Duodenal mucosa (tissue), 2 donors: ENCODE results near the gene LIPN.

Source experiments
- H3K27ac ChIP-seq: one replicate; pipeline ENCODE4 v1.7.0; 2013; ENCODE audit warnings: low read depth, low read length
- H3K27me3 ChIP-seq, 2 donors: one replicate each; pipeline ENCODE4 v1.7.0; 2013; ENCODE audit warnings: low read length in 2 of 2, control low read depth in 1 of 2; ENCODE audit not compliant: insufficient read depth in 2 of 2, control insufficient read depth in 1 of 2
- H3K36me3 ChIP-seq, 2 donors: one replicate each; pipeline ENCODE4 v1.7.0; 2013; ENCODE audit warnings: low read length in 2 of 2, control low read depth in 1 of 2; ENCODE audit not compliant: insufficient read depth in 2 of 2, control insufficient read depth in 1 of 2
- H3K4me1 ChIP-seq, 2 donors: one replicate each; pipeline ENCODE4 v1.7.0; 2013; ENCODE audit warnings: low read length in 2 of 2, control low read depth in 1 of 2; ENCODE audit not compliant: insufficient read depth in 2 of 2, control insufficient read depth in 1 of 2
- H3K4me3 ChIP-seq, 2 donors: one replicate each; pipeline ENCODE4 v1.7.0; 2013; ENCODE audit warnings: low read length in 2 of 2, low read depth in 1 of 2
- H3K9ac ChIP-seq, 2 donors: one replicate each; pipeline ENCODE4 v1.7.0; 2013; ENCODE audit warnings: low read length in 2 of 2, low read depth in 1 of 2
- H3K9me3 ChIP-seq, 2 donors: one replicate each; pipeline ENCODE4 v1.7.0; 2013; ENCODE audit warnings: low read length in 2 of 2, control low read depth in 1 of 2; ENCODE audit not compliant: control insufficient read depth in 1 of 2

Gene LIPN

DNA sequence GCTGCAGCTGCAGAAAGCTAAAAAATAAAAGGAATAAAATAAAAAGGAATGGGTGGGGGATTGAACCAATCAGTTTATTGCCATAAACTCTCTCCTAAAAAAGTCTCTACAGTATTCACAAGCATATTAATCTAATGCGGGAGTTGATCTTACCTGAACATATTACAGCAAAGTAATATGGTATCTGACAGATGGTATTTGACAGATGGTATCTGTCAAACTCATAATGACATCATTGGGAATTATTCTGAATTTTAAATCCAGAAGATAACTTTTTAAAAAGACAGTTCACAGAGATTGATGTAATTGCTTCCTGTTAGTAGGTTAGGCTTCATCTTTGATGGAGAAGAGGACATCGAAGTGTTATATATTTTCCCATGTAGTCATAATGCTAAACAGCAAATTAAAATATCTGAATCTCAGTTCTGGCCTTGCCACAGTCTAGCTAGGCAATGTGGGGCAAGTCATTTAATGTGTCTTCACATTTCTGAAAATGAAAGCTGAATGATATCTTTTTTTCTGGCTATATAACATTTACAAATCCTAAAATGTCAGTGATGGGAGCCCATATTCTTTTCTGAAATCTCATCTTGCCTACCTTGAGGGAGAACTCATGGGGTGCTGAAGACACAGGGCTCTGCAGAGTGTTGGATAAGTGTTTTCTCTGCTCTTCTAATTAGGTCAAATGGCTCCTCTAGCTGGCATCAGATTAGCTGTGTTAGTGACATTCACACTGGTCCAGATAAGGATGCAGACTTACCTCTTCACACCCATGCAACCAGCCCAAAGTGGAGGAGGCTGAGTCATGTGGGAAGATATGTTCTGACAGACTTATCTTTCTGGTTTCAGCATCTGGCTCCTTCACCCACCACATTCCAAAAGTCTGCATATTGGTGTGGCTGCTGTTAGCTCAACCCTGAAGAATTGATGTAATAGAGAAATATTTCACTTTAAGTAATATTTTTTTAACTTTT, 40.6 kb downstream of the LIPN start:
- Histone ChIP-seq H3K9me3 (no peaks in the 10 kb centered on the region), H3K4me3 (no peak overlapping the region), H3K27me3 (no peaks in the 10 kb centered on the region), H3K4me1 (no peaks in the 10 kb centered on the region), H3K9ac (no peak overlapping the region), H3K36me3 (no peaks in the 10 kb centered on the region), H3K27ac (no peak overlapping the region)

DNA sequence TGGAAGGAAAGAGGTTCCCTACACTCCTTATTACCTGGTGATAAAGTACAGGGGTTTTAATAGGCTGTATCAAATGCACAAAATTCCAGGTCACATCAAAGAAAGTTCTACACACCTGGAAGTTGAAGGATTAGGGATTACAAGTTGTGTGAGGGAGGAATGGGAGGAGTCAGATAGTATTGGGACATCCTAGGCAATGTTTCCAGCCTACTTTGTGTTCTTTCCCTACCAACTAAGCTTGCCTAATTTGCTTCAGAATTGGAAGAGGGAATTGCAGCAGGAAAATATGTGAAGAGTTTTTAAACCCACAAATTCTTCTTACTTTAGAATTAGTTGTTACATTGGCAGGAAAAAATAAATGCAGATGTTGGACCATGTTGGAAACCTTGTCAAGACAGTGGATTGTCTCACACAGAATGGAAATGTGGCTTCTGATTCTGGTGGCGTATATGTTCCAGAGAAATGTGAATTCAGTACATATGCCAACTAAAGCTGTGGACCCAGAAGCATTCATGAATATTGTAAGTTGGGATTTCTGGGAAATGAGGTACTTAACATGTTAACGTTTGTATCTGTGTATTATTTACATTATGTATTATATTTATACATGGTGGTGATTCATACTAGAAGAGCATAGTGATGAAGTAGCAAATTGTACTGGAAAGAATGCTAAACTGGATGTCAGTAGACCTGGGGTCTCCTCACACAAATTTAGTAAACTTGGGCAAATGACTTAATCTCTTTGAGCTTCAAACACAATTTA, 42.9 kb downstream of the LIPN start, which contains the start of gene LIPM:
Gene LIPM, plus strand, starts transcription at position 208 of the 763 bp plus-strand sequence. Its CDS starts 167 bp downstream, at position 375.
- Histone ChIP-seq H3K4me1 (no peaks in the 10 kb centered on the region), H3K27me3 (no peaks in the 10 kb centered on the region), H3K36me3 (no peaks in the 10 kb centered on the region), H3K9me3 (no peaks in the 10 kb centered on the region), H3K27ac (no peak within 1 kb of the TSS), H3K4me3 (no peak within 1 kb of the TSS), H3K9ac (no peak within 1 kb of the TSS)

DNA sequence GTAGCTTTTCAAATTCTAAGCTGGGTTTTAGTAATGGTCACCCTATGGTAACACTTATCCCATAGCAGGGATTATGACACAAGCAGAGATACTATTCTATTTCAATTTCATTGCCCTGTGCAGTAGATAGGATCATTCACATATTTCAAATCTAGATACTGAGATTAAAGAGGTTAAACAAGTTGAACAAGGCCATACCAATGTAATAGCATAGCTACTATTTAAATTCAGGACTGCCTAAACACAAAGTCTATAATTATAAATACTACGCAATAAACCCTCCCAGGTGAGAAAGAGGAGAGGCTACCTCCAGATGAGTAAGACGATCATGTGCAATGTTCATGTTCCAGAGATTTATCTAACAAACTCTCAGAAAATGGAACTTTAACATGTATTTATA, 43.8 kb downstream of the LIPN start:
- Histone ChIP-seq H3K27ac (no peak overlapping the region), H3K36me3 (no peaks in the 10 kb centered on the region), H3K4me1 (no peaks in the 10 kb centered on the region), H3K9ac (no peak overlapping the region), H3K9me3 (no peaks in the 10 kb centered on the region), H3K4me3 (no peak overlapping the region), H3K27me3 (no peaks in the 10 kb centered on the region)

DNA sequence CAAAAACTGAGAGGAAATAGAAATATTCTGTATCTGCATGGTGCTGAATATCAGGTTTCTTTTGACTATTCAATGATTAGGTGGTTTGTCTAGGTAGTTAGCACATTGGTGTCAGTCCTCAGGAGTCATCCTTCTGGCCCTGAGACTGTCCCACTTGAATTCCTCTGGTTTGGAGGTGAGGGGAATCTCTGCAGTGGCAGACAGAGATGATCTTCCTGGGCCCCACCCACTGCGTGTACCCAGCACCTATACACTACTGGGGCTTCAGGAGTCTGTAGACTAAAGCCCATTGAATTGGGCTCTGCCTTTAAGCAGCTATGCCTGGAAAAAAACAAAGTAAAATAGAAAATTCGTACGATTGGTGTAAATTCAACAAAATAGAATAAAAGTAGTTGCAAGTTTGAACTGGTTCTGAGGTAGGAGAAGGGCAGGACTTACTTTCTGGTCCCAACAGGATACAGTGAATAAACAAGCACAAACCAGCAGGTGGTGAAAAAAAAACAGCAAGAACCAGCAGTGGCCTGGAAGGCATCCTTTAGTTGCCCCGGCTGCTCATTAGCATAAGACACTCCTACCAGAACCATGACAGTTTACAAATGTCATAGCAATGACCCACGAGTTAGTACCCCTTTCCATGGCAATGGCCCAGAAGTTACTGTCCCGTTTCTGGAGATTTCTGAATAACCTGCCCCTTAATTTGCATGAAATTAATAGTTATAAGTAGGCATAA, 44.4 kb downstream of the LIPN start:
- no peaks in the 10 kb centered on the region for H3K36me3 ChIP-seq
- H3K27me3 ChIP-seq: no peaks in the 10 kb centered on the region
- H3K9me3 ChIP-seq: no peaks in the 10 kb centered on the region
- H3K9ac ChIP-seq: no peak overlapping the region
- no peak overlapping the region for H3K4me3 ChIP-seq
- no peak overlapping the region for H3K27ac ChIP-seq
- H3K4me1 ChIP-seq: no peaks in the 10 kb centered on the region

DNA sequence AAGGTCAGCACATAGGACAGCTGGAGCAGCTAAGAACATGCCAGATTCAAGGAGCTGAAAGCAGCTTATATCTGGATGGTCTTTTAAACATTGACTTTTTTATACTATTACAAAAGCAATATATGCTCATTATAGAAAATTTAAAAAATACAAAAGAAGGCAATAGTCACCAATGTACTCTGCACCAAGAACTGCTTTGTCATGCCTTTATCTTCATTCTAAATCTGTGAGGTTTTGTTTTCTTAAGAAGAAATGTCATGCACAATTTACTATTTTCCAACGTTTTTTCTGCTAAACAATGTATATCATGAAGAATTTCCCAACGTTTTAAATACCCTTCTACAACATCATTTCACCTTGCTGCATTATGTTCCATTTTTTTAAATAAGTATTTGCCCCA, 45.5 kb downstream of the LIPN start:
- Histone ChIP-seq H3K4me1 (no peaks in the 10 kb centered on the region), H3K36me3 (no peaks in the 10 kb centered on the region), H3K27me3 (no peaks in the 10 kb centered on the region), H3K27ac (no peak overlapping the region), H3K9ac (no peak overlapping the region), H3K9me3 (no peaks in the 10 kb centered on the region), H3K4me3 (no peak overlapping the region)

DNA sequence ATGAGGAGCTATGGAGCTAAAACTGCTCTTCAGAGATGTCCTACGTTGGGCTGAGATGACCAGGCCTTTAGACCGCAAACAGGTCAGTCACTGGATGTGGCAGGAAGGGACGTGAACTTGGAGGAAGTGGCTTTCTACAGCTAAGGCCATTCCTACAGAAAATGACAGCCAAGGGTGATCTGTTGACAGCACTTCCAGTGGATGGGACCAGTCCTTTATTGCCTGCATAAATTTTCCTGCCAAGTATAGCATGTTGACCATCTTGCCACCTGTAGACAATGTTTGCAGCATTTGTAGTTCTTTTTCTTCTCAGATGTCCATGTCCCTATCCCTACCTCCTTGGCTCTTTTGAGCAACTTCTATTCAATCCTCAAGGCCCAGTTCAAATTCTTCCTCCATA, 46.1 kb downstream of the LIPN start:
- no peaks in the 10 kb centered on the region for H3K36me3 ChIP-seq
- no peaks in the 10 kb centered on the region for H3K27me3 ChIP-seq
- H3K9me3 ChIP-seq: no peaks in the 10 kb centered on the region
- H3K4me1 ChIP-seq: no peaks in the 10 kb centered on the region
- no peak overlapping the region for H3K4me3 ChIP-seq
- no peak overlapping the region for H3K9ac ChIP-seq
- H3K27ac ChIP-seq: no peak overlapping the region

DNA sequence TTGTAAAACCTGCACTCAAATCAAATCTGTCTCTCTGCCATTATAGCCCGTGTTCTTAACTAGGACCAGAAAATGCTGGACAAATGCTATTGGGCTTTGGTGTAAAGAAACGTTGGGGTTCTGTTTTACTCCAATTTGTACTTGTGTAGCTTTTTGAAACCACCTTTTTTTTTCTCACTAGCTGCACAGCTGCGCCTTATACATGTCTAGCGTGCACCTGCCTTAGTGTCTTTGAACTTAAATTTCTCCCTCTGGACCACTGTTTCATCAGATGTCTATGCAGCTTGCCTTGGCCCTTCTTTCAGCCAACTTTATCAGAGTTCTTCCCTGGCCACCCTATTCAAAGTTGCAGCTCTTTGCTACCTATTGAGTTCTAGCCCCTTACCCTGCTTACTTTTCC, 49.8 kb downstream of the LIPN start:
- no peaks in the 10 kb centered on the region for H3K36me3 ChIP-seq
- no peak overlapping the region for H3K27ac ChIP-seq
- no peaks in the 10 kb centered on the region for H3K4me1 ChIP-seq
- H3K27me3 ChIP-seq: peaks cover 0 to 4% of the 10 kb centered on the region in 2 donors
- H3K9ac ChIP-seq: no peak overlapping the region
- H3K9me3 ChIP-seq: no peaks in the 10 kb centered on the region
- H3K4me3 ChIP-seq: no peak overlapping the region

DNA sequence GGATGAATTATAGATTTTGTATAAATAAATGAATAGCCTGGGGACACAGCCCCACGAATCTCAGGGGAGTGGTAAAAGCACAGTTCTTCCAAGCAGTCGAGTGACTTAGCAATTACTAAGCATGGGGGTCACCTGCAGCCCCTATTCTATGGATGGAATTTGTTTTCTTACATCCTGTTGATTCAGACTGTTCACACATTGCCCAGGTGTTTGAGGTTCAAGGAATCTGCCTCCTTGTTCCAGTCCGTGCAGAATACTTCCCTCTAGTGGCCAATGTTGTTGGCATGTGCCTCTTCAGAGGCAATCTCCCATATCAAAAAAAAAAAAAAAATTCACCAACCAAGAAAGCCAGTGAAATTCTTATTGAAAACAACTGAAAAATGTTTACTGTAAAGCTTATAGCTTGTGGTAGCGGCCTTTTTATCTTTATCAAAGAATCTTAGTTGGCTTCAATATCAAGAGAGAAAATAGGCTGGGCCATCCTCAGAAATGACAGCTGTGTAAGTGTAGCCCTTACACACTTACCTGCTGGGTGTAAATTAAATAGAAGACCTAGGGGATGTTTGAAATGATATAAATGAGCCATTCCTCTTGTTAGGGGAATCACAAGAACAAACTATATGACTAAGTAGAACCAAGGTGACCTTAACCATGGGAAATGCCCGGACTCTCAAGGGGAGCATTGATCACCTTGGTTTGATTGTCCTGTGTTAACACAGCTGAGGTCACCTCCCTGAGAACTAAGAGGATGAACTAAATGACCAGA, 50.6 kb downstream of the LIPN start:
- H3K27me3 ChIP-seq: peaks cover 0 to 4% of the 10 kb centered on the region in 2 donors
- no peak overlapping the region for H3K27ac ChIP-seq
- no peak overlapping the region for H3K4me3 ChIP-seq
- H3K4me1 ChIP-seq: no peaks in the 10 kb centered on the region
- no peaks in the 10 kb centered on the region for H3K36me3 ChIP-seq
- no peaks in the 10 kb centered on the region for H3K9me3 ChIP-seq
- no peak overlapping the region for H3K9ac ChIP-seq

DNA sequence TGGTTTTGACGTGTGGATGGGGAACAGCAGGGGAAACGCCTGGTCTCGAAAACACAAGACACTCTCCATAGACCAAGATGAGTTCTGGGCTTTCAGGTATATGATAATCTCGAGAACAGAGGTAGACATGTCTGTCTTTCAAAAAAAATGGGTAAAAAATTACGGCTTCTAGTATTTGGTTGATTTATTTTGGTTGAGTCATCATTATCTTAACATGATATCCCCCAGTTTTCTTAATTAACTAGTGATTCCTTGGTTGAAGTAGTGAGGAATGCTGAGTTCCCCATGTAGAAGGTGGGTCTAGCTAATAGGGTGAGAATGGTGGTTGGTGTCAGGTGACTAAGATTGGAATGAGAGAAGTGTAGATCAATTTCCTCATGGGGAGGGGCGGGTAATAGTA, 53.4 kb downstream of the LIPN start:
- H3K4me1 ChIP-seq: no peaks in the 10 kb centered on the region
- H3K9me3 ChIP-seq: no peaks in the 10 kb centered on the region
- no peak overlapping the region for H3K4me3 ChIP-seq
- no peak overlapping the region for H3K9ac ChIP-seq
- peaks cover 0 to 4% of the 10 kb centered on the region in 2 donors for H3K27me3 ChIP-seq
- no peaks in the 10 kb centered on the region for H3K36me3 ChIP-seq
- no peak overlapping the region for H3K27ac ChIP-seq
